A549 (cell line): ENCODE results near the gene CDH22. TPM values are rescaled to one million over a fixed set of nuclear protein-coding genes. Genes with fewer than 3 reads are reported as not detected.

Experiments
- ATAC-seq, 2 experiments: fragments of 200-7000 bp in 1 of 2; fragments of >200 bp in 1 of 2; cut with Nextera tagmentation in 1 of 2; cut with Tn5 transposase in 1 of 2; 3 replicates each; pipeline versions ENCODE4 v1.8.0 to v1.9.1; 2018 to 2020; ENCODE audit warnings: mild to moderate bottlenecking in 1 of 2, moderate library complexity in 1 of 2
- CTCF ChIA-PET: fragments of 300-600 bp; sonication (Branson Sonifier 250); formaldehyde crosslinking; extraction: SDS; loops from one replicate; lab custom pipeline; 2021; ENCODE audit warnings: antibody characterized with exemption, inconsistent platforms; lab: Yijun Ruan, JAX
- POLR2A ChIA-PET: fragments of 350-600 bp; formaldehyde crosslinking; extraction: SDS; loops from one replicate; lab custom pipeline; 2021; ENCODE audit warnings: antibody characterized with exemption, inconsistent platforms; lab: Yijun Ruan, JAX
- DNase-seq, 2 experiments: peaks; one replicate each; pipeline versions ENCODE4 v3.0.0 to v3.0.0-alpha.2; 2011 to 2016; ENCODE audit warnings: low read depth in 1 of 2, low spot score in 1 of 2
- FAIRE-seq: peaks from 2 replicates; lab custom pipeline; 2011; peaks lifted over from hg19 to GRCh38; lab: Jason Lieb, UNC
- H3K27ac ChIP-seq, 2 experiments: fragments of >200 bp; sonication (Bioruptor Twin); formaldehyde crosslinking; 3 replicates each; pipeline ENCODE4 v1.5.1; 2016 to 2017
- H3K4me1 ChIP-seq: fragments of >200 bp; sonication (Bioruptor Twin); formaldehyde crosslinking; 3 replicates; pipeline ENCODE4 v1.6.1; 2016
- H3K4me2 ChIP-seq: fragments of >200 bp; sonication (Bioruptor Twin); formaldehyde crosslinking; 3 replicates; pipeline ENCODE4 v1.6.1; 2016
- H3K4me3 ChIP-seq: fragments of >200 bp; sonication (Bioruptor Twin); formaldehyde crosslinking; 3 replicates; pipeline ENCODE4 v1.5.1; 2016
- H3K9me3 ChIP-seq: fragments of >200 bp; sonication (Bioruptor Twin); formaldehyde crosslinking; 3 replicates; pipeline ENCODE4 v1.6.1; 2016
- BCL3 ChIP-seq: fragments of >200 bp; sonication (Bioruptor Twin); formaldehyde crosslinking; IDR thresholded peaks from 3 replicates; pipeline ENCODE4 v1.6.1; 2016
- CBX2 ChIP-seq: fragments of 200-600 bp; sonication (generic); IDR thresholded peaks from 2 replicates; pipeline ENCODE4 v1.6.1; 2016; ENCODE audit warnings: low read depth, mild to moderate bottlenecking, borderline replicate concordance
- FOSB ChIP-seq: fragments of 250-450 bp; sonication (Bioruptor Pico); IDR thresholded peaks from 2 replicates; pipeline ENCODE4 v1.5.0; 2020; ENCODE audit warnings: mild to moderate bottlenecking, moderate library complexity
- FOSL2 ChIP-seq, 2 experiments: fragments of 450-650 bp in 1 of 2; fragments of >200 bp in 1 of 2; sonication (Bioruptor Twin) in 1 of 2; formaldehyde crosslinking; IDR thresholded peaks; 2 replicates each; pipeline versions ENCODE4 v1.5.0 to v1.6.1; 2016 to 2020; ENCODE audit warnings: mild to moderate bottlenecking in 1 of 2, moderate library complexity in 1 of 2
- HOXB13 ChIP-seq: fragments of 250-450 bp; sonication (Bioruptor Pico); IDR thresholded peaks from 2 replicates; pipeline ENCODE4 v1.5.0; 2020; ENCODE audit warnings: low read depth, mild to moderate bottlenecking, moderate library complexity
- JUN ChIP-seq, 2 experiments: fragments of >200 bp; sonication (Bioruptor Twin); formaldehyde crosslinking; IDR thresholded peaks; 2 replicates in 1 of 2; 3 replicates in 1 of 2; pipeline ENCODE4 v1.6.1; 2016 to 2017
- JUNB ChIP-seq: fragments of >200 bp; sonication (Bioruptor Twin); formaldehyde crosslinking; IDR thresholded peaks from 2 replicates; pipeline ENCODE4 v1.6.1; 2016
- KDM1A ChIP-seq: fragments of 200-600 bp; sonication (generic); IDR thresholded peaks from 2 replicates; pipeline ENCODE4 v1.6.1; 2016; ENCODE audit warnings: low read depth, mild to moderate bottlenecking
- MYC ChIP-seq: IDR thresholded peaks from 2 replicates; pipeline ENCODE4 v1.6.1; 2012; ENCODE audit warnings: mild to moderate bottlenecking, inconsistent platforms, low read length, improper control_type of control experiment, borderline replicate concordance
- POLR2A ChIP-seq: IDR thresholded peaks from 2 replicates; pipeline ENCODE4 v1.6.1; 2012; ENCODE audit warnings: mild to moderate bottlenecking, low read length
- POLR2AphosphoS2 ChIP-seq: conservative IDR thresholded peaks from 2 replicates; pipeline ENCODE4 v1.6.1; 2012; ENCODE audit warnings: low read length, improper control_type of control experiment, inconsistent platforms
- RAD21 ChIP-seq, 2 experiments: fragments of >200 bp in 1 of 2; sonication (Bioruptor Twin) in 1 of 2; formaldehyde crosslinking in 1 of 2; IDR thresholded peaks in 1 of 2; conservative IDR thresholded peaks in 1 of 2; 2 replicates in 1 of 2; 3 replicates in 1 of 2; pipeline ENCODE4 v1.6.1; 2012 to 2018; ENCODE audit warnings: inconsistent platforms in 1 of 2
- RCOR1 ChIP-seq: fragments of 150-350 bp; IDR thresholded peaks from 2 replicates; pipeline ENCODE4 v1.6.1; 2014; ENCODE audit warnings: antibody characterized with exemption, low read length, low read depth
- REST ChIP-seq: fragments of 200-600 bp; sonication (generic); IDR thresholded peaks from 2 replicates; pipeline ENCODE4 v1.6.1; 2016; ENCODE audit warnings: antibody characterized with exemption, mild to moderate bottlenecking, moderate library complexity
- WGBS: methylation state at CpG from one replicate; pipeline ENCODE4 v1.1.6; 2017; ENCODE audit errors: missing lambda C conversion rate; 5-methylcytosine and 5-hydroxymethylcytosine counted together
- polyA plus RNA-seq, 4 experiments: library from polyadenylated mRNA; depleted of rRNA in 3 of 4; stranded (reverse); fragments of >200 nt; fragmentation: RNase III in 1 of 4; extraction: RNeasy Plus Mini Kit Qiagen cat#74134 plus additional on column Dnase treatment in 1 of 4; gene quantifications; 2 replicates in 3 of 4; 3 replicates in 1 of 4; pipeline ENCODE4 v1.2.3, GENCODE V29; 2011 to 2017
- TF ChIP-seq, protein P1 (sequence below): fragments of 250-450 bp; sonication (Bioruptor Pico); IDR thresholded peaks from 2 replicates; pipeline ENCODE4 v1.5.0; 2020; ENCODE audit warnings: low read depth, mild to moderate bottlenecking, moderate library complexity
- TF ChIP-seq, protein P2 (sequence below): IDR thresholded peaks from 2 replicates; pipeline ENCODE4 v1.6.1; 2012
- TF ChIP-seq, protein P3 (sequence below): IDR thresholded peaks from 2 replicates; pipeline ENCODE4 v1.6.1; 2012
- TF ChIP-seq, protein P4 (sequence below): fragments of >200 bp; sonication (Bioruptor Twin); formaldehyde crosslinking; IDR thresholded peaks from 3 replicates; pipeline ENCODE4 v1.5.1; 2016

CDH22 gene
- polyA plus RNA-seq, 2 of the 4 experiments (the other 2 are of a cell fraction): not detected

DNA sequence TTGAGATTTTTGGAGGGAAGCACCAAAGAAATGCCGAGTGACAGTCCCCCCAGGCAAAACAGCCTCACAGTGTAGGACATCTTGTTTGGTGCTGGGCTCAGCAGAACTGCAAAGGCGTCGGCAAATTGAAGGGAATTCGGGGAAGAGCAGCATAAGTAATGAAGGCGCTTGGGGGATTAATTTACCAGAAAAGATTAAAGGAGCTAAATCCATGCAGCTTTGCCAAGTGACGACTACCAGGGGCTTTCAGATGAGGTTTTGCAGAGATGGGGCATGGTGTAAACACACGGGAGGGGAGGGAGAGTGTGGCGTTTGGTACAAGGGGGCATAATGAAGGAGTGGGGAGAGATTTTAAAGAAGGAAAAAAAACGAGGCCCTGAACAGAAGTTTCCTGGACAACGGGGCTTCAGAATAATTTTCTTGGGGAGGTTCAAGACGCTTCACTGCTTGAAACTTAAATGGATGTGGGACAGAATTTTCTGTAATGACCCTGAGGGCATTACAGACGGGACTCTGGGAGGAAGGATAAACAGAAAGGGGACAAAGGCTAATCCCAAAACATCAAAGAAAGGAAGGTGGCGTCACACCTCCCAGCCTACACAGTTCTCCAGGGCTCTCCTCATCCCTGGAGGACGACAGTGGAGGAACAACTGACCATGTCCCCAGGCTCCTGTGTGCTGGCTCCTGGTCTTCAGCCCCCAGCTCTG, 45.4 kb upstream of the CDH22 start:
- ATAC-seq: no peak
- Histone ChIP-seq H3K27ac (no peak overlapping the region), H3K4me3 (no peak overlapping the region), H3K9me3 (no peaks in the 10 kb centered on the region), H3K4me2 (no peak overlapping the region), H3K4me1 (peaks cover 14% of the 10 kb centered on the region)
- ChIA-PET CTCF (interaction anchor here (0.9 to 1.4 kb wide), 3 partner anchors 221 to 331 kb away, joined by 3 to 4 read pairs (median 4); no protein-coding TSS in a partner anchor), POLR2A (interaction anchor here (1.2 kb wide), 1 partner anchor 10 kb away, joined by 5 read pairs; no protein-coding TSS in a partner anchor)
- FAIRE-seq: no peak
- no peak for DNase-seq
- TF ChIP-seq JUNB: no peak
- TF ChIP-seq, protein P1, sequence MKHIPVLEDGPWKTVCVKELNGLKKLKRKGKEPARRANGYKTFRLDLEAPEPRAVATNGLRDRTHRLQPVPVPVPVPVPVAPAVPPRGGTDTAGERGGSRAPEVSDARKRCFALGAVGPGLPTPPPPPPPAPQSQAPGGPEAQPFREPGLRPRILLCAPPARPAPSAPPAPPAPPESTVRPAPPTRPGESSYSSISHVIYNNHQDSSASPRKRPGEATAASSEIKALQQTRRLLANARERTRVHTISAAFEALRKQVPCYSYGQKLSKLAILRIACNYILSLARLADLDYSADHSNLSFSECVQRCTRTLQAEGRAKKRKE (CRISPR knock-in tag): no peak
- TF ChIP-seq POLR2A: no peak
- no peak for TF ChIP-seq FOSL2 (IDR thresholded peaks at IDR 0.05)
- TF ChIP-seq FOSL2 (CRISPR knock-in tag; IDR thresholded peaks at IDR 0.05): no peak
- TF ChIP-seq, protein P2, sequence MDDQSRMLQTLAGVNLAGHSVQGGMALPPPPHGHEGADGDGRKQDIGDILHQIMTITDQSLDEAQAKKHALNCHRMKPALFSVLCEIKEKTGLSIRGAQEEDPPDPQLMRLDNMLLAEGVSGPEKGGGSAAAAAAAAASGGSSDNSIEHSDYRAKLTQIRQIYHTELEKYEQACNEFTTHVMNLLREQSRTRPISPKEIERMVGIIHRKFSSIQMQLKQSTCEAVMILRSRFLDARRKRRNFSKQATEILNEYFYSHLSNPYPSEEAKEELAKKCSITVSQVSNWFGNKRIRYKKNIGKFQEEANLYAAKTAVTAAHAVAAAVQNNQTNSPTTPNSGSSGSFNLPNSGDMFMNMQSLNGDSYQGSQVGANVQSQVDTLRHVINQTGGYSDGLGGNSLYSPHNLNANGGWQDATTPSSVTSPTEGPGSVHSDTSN: no peak
- no peak for TF ChIP-seq FOSB
- no peak for TF ChIP-seq JUN (IDR thresholded peaks at IDR 0.05)
- TF ChIP-seq RCOR1: no peak
- no peak for TF ChIP-seq HOXB13 (CRISPR knock-in tag)
- no peak for TF ChIP-seq CBX2
- no peak for TF ChIP-seq KDM1A
- no peak for TF ChIP-seq REST
- TF ChIP-seq BCL3: no peak
- TF ChIP-seq, protein P3, sequence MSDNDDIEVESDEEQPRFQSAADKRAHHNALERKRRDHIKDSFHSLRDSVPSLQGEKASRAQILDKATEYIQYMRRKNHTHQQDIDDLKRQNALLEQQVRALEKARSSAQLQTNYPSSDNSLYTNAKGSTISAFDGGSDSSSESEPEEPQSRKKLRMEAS: no peak
- TF ChIP-seq RAD21 (conservative IDR thresholded peaks at IDR 0.05 in 1 of 2, IDR thresholded peaks at IDR 0.05 in 1 of 2): no peak
- TF ChIP-seq MYC: no peak
- TF ChIP-seq, protein P4, sequence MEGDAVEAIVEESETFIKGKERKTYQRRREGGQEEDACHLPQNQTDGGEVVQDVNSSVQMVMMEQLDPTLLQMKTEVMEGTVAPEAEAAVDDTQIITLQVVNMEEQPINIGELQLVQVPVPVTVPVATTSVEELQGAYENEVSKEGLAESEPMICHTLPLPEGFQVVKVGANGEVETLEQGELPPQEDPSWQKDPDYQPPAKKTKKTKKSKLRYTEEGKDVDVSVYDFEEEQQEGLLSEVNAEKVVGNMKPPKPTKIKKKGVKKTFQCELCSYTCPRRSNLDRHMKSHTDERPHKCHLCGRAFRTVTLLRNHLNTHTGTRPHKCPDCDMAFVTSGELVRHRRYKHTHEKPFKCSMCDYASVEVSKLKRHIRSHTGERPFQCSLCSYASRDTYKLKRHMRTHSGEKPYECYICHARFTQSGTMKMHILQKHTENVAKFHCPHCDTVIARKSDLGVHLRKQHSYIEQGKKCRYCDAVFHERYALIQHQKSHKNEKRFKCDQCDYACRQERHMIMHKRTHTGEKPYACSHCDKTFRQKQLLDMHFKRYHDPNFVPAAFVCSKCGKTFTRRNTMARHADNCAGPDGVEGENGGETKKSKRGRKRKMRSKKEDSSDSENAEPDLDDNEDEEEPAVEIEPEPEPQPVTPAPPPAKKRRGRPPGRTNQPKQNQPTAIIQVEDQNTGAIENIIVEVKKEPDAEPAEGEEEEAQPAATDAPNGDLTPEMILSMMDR: no peak
- no peak for TF ChIP-seq POLR2AphosphoS2
- 77% methylated on average over 14 of the region's 14 CpGs for WGBS
